GM21723 (cell line): ENCODE results near the gene CCDC88C.
A peak's percentile ranks its signal among the peaks of the same experiment; 100 is the strongest.
"Not testable (repeated sequence)": the region's sequence is repeated elsewhere in the genome, so short reads cannot be mapped to it uniquely, and the experiment has no call there.

Experiments
- ATAC-seq: cut with Tn5 transposase; IDR thresholded peaks from one replicate; pipeline ENCODE4 v1.9.1; 2021; ENCODE audit warnings: mild to moderate bottlenecking, moderate library complexity; ENCODE audit not compliant: unreplicated experiment

CCDC88C gene

GRCh38 chr14:91257328-91258010 is 160.2 kb downstream of the CCDC88C start:
- no peak for ATAC-seq

GRCh38 chr14:91256661-91257060 is 161.0 kb downstream of the CCDC88C start:
- ATAC-seq, result no peak

DNA sequence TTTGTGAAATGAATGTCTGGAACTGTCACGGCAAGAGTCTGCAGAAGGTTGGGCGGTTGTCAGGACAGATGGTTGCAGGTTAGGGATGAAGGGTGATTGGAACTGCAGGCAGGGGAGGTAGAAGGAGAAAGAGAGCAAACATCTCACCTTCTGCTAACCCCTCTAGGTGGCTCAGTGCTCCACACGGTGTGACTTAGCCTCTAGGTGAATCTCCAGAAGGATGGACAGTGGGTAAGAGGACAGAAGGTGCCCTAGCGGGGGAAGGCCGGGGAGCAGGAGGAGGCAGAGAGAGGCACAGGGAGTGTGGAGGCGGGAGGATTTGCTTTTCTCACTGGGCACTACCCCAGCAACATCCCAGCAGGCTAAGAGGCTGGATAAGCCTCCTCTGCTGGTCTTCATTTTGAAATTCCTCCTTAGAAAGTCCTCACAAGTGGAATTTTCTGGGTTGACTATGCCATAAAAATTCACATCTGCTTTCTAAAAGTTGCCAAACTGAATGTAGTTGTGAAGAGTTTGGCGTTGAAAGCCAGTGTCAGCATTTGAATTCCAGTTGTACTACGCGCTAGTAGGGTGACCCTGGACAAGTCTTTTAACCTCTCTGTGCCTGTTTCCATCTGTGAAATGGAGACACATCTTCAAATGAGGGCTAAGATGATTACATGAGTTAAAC is 162.5 kb downstream of the CCDC88C start:
- no peak for ATAC-seq

DNA sequence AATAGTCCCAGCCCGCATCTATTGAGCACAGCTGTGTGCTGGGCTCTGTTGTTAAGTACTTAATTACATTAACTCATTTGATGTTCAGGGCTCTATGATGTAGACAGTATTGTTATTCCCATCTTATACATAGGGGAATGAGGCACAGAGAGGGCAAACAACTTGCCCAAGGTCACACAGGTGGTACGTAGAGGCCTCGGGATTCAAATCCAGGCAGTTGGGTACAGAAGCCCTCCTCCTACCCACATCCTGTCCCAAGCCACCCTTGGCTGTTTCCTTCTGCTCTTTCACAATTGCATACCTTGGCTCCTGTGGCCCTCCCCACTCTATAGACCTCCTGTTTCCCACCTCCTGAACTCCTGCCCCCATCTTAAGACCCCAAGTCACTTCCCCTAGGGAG is 163.2 kb downstream of the CCDC88C start:
- ATAC-seq, result no peak

DNA sequence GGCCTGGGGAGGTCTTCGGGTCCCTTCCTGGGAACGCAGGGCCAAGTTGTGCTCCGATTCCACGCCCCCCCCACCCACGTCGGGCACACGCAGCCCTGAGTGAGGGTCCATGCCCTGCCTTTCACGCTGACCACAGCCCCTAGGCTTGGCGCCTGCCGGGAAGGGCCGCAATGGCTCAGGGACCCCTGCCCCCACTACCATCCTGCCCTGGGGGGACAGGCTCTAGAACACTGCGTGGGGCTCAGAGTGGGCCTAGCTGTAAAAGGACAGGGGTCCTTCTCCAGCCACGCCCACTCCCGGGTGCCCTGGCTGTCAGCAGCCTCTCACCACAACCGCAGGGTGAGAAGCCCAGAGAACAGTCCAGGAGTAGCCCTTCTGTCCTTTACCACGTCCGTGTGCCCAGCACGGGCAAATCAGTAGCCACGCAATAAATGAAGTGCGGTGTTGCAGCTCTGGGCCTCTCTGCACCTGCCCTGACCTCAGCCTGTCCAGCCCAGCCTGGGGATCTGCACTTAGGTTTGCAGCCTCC is 163.8 kb downstream of the CCDC88C start:
- no peak for ATAC-seq

DNA sequence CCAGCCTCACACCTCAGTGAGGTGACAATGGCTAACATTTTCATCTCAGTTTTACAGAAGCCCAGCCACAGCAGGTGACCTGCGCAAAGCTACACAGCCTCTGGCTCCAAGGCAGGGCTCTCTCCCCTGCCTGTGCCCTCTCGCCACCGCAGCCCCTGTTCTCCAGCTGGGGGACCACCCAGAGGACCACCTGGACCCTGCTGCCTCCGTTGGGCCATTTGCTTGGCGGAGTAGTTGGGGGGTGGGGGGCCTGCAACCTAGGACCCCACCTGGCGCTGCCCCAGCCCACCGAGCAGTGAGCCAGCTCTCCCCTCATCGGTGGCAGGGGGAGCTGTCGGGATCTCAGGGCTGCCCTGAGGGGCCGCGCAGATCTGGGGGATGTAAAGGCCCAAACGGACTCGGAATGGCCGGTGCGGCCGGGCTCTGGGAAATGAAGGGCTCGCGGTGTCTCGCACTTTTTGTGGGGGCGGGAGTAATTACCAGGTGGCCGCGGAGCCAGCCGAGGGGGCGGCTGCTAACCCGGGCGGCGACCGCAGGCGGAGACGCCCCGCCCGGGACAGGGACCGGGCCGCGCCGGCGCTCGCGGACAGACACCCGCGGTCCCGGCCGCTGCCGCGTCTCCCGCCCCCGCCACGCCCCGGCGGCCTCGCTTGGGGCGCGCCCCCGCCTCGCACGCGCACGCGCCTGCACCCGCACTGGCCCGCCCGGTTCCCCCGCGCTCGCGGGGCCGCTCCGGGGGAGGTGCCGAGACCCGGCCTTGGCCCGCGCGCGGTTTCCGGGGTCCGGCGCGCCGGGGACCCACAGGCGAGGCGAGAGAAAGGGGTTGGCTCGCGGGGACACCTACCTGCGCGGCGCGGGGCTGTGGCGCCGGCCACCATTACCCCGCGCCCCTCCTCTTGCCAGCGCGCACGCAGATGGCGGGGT is 164.5 kb downstream of the CCDC88C start:
- no peak for ATAC-seq

GRCh38 chr14:91250912-91251311 is 166.7 kb downstream of the CCDC88C start:
- ATAC-seq, result no peak

DNA sequence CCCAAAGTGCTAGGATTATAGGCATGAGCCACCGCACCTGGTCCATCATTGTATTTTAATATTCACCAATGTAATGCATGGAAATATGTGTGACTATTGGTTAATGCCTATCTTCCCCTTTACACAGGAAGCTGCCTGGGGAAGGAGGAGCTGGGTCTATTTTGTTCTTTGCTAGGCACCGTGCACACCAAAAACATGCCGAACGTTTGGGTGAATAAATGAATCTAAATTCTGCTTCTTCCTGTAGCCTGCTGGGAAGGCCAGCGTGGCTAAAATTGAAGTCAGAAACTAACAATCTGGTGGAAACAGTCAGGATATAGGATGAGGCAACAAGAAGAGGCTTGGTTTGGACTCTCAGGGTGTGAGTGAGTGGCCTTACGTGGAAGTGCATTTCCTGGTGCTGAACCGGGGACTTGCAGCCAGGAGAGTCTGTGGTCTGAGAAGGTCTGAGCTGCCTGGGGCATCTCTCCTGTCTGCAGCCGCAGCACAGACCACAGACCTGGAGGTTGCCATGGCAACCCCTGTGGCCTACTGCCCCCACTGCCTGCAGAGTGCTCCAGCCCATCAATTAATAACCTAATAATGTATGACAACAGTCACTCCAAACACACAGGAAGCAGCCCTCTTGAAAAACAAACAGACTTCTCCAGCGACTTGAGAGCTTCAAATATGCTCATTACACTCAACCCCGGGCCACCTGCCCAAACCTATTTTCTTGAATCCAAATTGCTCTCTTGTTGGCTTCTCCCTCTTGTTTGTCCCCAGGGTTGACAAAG is 167.6 kb downstream of the CCDC88C start:
- ATAC-seq, result peak; percentile 77

DNA sequence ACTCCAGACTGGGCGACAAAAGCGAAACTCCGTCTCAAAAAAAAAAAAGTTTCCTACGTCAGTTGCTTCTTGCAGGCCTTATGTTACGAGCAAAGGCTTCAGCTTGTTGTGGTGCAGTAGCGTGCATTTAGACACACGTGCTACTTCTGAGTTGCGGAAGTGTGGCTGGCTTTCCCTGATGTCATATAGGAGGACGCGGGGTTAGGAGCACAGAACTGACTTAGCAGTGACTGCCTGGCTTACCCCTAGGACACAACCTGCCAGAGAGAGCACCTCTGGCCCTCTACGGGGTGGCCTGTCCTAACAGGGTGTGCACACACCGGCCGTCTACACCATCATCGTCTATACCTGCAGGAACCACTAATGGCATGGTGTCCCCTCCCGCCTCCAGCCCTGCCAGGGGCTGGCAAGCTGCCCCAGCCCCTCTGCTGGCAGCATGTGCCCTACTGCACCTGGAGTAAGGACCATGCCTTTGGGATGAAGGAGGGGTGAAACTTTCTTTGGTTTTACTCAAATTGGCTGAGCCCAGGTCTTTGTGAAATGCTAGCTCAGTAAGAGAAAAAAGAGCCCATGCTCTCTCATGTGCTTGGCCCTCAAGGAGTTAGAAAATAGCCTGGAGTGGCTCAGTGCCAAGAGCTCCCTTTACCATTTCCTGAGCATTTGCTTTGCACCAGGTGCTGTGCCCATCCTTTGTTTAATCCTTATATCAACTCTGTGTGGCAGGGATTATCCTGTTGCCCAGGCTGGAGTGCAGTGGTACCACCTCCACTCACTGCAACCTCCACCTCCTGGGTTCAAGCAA is 171.4 kb downstream of the CCDC88C start:
- no peak for ATAC-seq

DNA sequence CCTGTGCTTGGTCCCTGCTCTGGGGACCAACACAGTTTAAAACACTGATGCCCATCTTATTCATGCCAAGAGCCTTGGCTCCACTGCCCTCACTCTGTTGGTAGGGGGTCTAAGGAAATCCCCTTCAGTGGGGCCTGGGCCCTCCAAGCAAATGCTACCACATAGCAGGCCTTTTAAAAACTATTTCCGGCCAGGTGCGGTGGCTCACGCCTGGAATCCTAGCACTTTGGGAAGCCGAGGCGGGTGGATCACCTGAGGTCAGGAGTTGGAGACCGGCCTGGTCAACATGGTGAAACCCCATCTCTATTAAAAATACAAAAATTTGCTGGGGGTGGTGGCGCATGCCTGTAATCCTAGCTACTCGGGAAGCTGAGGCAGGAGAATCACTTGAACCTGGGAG is 172.0 kb downstream of the CCDC88C start:
- not testable (repeated sequence) for ATAC-seq

DNA sequence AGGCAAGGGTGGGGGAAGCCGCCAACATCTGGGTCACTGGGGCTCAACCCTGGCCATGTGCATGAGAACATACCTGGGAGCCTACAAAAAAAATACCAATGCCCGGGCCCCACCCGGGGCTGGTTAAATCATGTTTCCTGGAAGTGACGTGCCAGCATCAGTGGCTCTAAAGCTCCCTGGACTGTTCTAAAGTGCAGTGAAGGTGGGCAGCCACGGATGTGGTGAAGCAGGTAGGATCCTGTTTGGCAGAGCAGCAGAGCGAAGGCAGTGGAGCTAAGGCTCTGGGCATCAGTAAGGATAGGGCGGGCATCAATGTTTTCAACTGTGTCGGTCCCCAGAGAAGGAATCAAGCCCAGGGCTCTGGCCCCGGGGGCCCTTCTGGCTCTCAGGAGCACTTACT is 172.6 kb downstream of the CCDC88C start:
- no peak for ATAC-seq

DNA sequence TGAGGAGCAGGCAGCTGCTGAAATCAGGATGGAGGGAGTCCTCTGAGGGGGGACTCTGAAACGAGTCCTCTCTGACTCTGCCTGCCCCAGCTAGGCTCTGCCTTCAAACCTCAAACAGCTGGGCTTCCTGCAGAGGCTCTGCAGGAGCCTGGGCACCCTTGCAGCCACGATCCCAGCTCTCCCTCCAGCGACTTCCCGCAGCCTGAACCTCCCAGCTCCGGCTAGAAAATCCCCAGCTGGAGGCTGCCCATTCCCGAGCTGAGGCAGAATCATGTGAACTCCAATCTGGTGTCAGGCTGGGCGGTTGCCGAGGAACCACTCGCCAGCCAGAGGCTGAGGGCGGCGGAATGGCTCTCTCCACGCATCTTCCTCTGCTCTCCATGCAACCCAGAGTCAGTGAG is 173.1 kb downstream of the CCDC88C start, which contains the start of gene GPR68:
Gene GPR68, minus strand, starts transcription at position 204 of the 401 bp plus-strand sequence. CDS start 9,654 bp downstream, outside the sequence.
- ATAC-seq, result no peak

DNA sequence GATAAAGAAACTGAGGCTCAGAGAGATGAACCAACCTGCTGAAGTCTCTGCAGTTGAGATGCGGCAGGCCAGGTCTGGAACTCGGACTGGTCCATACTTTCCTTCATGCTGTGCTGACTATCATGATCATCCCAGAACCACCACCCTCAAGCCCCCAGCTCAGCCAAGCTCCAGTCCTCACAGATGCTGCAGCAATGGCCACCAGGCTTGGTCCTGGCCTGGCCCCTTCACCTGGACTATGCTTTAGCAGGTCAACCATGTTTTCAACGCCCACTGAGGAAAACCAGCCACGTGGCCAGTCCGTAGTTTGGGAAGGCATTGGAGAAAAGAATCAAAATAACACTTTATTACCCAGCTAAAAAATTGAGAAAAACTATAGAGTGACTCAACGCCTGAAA is 174.5 kb downstream of the CCDC88C start:
- peak; percentile 8 for ATAC-seq

DNA sequence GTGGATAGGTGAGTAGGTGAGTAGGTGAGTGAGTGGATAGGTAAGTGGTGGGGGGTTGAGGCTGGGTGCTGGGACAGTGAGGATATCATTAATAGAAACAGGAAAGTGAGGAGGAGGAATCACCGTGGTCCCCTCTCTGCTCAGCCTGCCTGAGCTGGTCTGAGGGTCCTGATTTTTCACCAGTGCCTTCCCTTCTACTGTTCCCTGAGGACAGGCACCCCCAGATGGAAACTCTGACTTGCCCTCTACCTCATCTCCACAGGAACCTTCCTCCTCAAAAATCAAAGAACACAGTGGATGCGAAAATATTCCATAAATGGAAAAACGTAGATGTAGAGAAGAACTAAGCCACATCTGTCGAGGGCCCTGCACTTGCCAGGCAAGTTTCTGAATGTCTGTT is 175.0 kb downstream of the CCDC88C start:
- ATAC-seq, result no peak

GRCh38 chr14:91241863-91242262 is 175.8 kb downstream of the CCDC88C start:
- ATAC-seq, result peak; percentile 64

- ATAC-seq, result no peak
Observed at GRCh38 chr14:91238661-91239060, 179.0 kb downstream of the CCDC88C start.

DNA sequence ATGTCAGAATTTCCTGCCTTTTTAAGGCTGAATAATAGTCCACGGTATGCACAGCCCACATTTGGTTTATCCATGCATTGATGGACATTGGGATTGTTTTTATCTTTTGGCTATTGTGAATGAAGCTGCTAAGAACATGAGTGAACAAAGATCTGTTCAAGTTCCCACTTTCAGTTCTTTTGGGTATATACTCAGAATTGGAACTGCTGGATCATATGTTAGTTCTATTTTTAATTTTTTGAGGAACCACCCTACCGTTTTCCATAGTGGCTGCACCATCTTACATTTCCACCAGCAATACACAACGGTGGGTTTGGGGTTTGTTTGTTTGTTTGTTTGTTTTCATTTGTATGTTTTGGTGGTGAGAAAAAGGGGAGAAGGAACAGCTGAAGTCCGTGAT is 179.5 kb downstream of the CCDC88C start:
- ATAC-seq, result no peak

GRCh38 chr14:91237219-91237618 is 180.4 kb downstream of the CCDC88C start:
- ATAC-seq, result no peak

DNA sequence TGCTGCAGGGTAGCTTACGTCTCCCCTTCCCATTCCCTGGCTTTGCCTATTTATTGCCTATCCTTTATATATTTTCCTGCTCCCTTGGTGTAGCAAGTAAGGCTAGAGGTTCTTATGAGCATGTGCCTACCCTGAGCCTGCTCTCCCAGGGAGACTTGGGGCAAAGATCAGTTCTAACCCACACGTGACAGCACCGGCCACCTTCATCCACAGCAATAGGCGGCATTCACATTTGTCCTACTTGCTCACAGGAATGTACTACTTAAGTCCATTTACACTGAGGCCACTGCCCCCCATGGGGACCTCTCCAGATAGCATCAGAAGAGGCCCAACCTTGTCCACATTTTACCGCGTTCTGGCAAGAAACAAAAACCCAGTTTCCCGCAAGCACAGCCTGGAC is 181.8 kb downstream of the CCDC88C start:
- ATAC-seq, result no peak

DNA sequence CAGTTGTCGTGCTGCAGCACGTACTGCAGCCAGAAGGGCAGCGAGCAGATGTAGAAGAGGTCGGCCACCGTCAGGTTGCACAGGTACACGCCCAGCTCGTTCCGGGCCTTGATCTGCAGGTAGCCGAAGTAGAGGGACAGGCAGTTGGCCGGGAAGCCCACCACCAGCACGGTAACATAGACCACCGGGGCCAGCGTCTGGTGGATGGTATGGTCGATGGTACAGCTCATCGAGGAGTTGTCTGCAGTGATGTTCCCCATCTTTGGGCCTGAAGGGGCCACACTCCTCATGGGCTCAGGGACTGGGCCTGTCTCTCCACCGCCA is 182.9 kb downstream of the CCDC88C start:
- no peak for ATAC-seq
